ENCODE results near the gene ARHGEF39.
"Not testable (repeated sequence)": the region's sequence is repeated elsewhere in the genome, so short reads cannot be mapped to it uniquely, and the experiment has no call there.

Gene ARHGEF39

GRCh38 chr9:35618325-35618727 lies 46.7 kb downstream of the ARHGEF39 start, which contains the start of gene CD72:
Gene CD72 (minus strand): TSS chr9:35618413. CDS start chr9:35618303, 110 bp downstream.
- no peak for DNase-seq (ENCODE audit: low read depth)

DNA sequence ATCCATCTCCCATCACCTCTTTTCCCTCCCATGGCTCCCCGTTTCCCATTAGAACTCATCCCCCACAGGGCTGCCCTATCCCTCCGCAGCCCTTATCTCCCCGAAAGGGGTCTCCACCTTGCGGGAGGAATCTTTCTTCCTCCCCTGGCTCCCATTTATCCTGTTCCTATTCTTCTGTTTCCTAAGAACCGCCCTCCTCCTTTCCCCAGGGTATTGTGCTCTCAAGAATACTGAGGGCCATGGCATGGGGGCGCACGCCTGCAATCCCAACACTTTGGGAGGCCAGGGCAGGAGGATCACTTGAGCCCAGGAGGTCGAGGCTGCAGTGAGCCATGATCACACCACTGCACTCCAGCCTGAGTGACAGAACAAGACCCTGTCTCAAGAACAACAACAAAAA lies 47.4 kb downstream of the ARHGEF39 start:
- no peak for DNase-seq (ENCODE audit: low read depth)

GRCh38 chr9:35616681-35617459 lies 48.1 kb downstream of the ARHGEF39 start:
- DNase-seq (ENCODE audit: low read depth) = peak; percentile 56

DNA sequence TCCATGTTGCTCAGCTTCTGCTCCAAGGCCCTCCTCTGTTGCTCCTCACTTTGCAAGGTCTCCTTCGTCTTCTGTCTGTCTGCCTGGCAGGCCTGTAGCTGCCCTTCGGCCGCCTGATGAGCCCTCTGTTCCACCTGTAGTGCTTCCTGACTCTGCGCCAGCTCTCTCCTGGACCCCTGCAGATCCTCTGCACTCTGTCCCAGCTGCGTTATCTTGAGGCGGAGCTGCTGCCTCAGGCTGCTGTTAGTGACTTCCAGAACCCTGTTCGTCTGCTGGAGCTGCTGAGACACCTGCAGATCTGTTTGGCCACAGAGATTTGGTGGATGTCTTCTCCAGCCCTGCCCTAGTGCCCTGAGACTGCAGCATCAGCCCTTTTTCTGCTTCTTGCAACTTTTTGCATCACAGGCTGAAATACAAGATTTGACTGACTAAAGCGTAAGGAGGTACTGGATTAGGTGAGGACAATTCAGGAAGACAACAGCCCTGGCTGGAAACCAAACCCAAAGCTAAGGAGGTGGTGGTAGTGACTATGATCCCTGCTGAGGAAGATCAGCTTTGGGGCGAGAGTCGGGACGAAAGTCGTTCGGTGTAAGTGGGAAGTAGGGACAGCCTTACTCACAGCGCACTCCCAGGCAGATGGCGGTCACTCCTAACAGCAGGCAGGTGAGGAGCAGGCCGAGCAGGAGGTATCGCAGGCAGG lies 48.9 kb downstream of the ARHGEF39 start:
- no peak for DNase-seq (ENCODE audit: low read depth)

GRCh38 chr9:35612843-35613242 lies 52.2 kb downstream of the ARHGEF39 start:
- DNase-seq (ENCODE audit: low read depth) = no peak

DNA sequence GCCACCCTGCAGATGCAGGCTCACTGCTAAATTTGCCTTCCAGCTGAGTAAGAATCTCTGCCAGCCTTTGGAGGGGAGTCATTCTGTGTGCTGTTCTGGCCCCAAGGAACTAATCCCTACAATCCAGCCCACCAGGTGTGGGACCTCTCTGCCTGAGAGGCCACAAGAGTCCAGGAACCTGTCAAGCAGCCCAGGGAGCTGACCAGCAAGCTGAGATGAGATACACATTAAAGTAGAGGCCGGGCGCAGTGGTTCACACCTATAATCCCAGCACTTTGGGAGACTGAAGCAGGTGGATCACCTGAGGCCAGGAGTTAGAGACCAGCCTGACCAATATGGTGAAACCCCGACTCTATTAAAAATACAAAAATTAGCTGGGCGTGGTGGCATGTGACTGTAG lies 52.9 kb downstream of the ARHGEF39 start:
- DNase-seq (ENCODE audit: low read depth) = not testable (repeated sequence)

GRCh38 chr9:35611230-35611797 lies 53.7 kb downstream of the ARHGEF39 start:
- peak; percentile 24 for DNase-seq (ENCODE audit: low read depth)

DNA sequence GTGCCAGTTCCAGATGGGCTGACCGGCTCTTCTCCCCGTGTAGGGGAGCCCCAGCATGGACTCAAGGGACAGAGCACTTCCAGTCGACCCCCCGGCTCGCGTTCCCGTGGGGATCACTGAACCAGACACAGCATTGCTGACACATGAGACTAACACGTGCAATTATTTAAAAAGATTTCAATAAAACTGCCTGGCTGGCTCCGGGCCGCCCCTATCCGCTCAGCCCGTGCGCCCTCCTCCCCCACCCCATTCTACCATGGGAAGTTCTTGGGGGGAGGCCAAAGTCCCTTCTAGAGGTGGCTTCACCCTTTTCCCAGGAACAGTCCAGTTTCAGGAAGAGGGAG lies 55.2 kb downstream of the ARHGEF39 start:
- no peak for DNase-seq (ENCODE audit: low read depth)
